K562 (cell line): Measurements from ENCODE around the gene PPT2. TPM values are rescaled to one million over a fixed set of nuclear protein-coding genes. Genes with fewer than 3 reads are reported as not detected.

ENCODE experiments used
- C11orf30 ChIP-seq: fragments of 450-650 bp; IDR thresholded peaks from 2 replicates; pipeline ENCODE4 v1.6.1; 2016; ENCODE audit warnings: low read depth, mild to moderate bottlenecking
- CBX3 ChIP-seq, 2 experiments: IDR thresholded peaks; 1 replicate in 1 of 2; 2 replicates in 1 of 2; pipeline ENCODE4 v1.6.1; 2012; ENCODE audit warnings: inconsistent platforms in 2 of 2, low read length in 2 of 2, borderline replicate concordance in 1 of 2, control low read depth in 1 of 2
- CEBPB ChIP-seq: fragments of 450-650 bp; IDR thresholded peaks from 2 replicates; pipeline ENCODE4 v1.6.1; 2016; ENCODE audit warnings: missing genetic modification characterization, missing compliant biosample characterization
- CEBPG ChIP-seq, 3 experiments: fragments of 200-800 bp in 1 of 3; sonication (Bioruptor generic) in 1 of 3; sonication (generic) in 1 of 3; formaldehyde crosslinking in 1 of 3; IDR thresholded peaks in 2 of 3; conservative IDR thresholded peaks in 1 of 3; 2 replicates each; pipeline versions ENCODE4 v1.6.1 to v1.8.0; 2016 to 2022; ENCODE audit warnings: missing compliant biosample characterization in 2 of 3, missing genetic modification characterization in 2 of 3, mild to moderate bottlenecking in 1 of 3, missing genetic modification reagents in 1 of 3
- FOXA3 ChIP-seq, 2 experiments: fragments of 450-650 bp in 1 of 2; sonication (generic) in 1 of 2; formaldehyde crosslinking; IDR thresholded peaks in 1 of 2; conservative IDR thresholded peaks in 1 of 2; 2 replicates each; pipeline versions ENCODE4 v1.4.0 to v1.8.0; 2020 to 2022; ENCODE audit warnings: mild to moderate bottlenecking in 2 of 2, missing genetic modification reagents in 1 of 2
- LEF1 ChIP-seq: fragments of 450-650 bp; IDR thresholded peaks from 2 replicates; pipeline ENCODE4 v1.6.1; 2016; ENCODE audit warnings: mild to moderate bottlenecking
- MAZ ChIP-seq, 2 experiments: fragments of 450-650 bp in 1 of 2; sonication (generic) in 1 of 2; formaldehyde crosslinking; IDR thresholded peaks in 1 of 2; conservative IDR thresholded peaks in 1 of 2; 2 replicates each; pipeline versions ENCODE4 v1.4.0 to v1.5.0; 2020; ENCODE audit warnings: mild to moderate bottlenecking in 1 of 2, missing genetic modification reagents in 1 of 2
- NFE2 ChIP-seq: IDR thresholded peaks from 2 replicates; pipeline ENCODE4 v1.6.1; 2014; ENCODE audit warnings: antibody characterized with exemption, low read depth
- POLR2G ChIP-seq: fragments of 200-400 bp; formaldehyde crosslinking; IDR thresholded peaks from 2 replicates; pipeline ENCODE4 v1.6.1; 2017; ENCODE audit warnings: low read depth, mild to moderate bottlenecking, antibody characterized with exemption, low read length, moderate library complexity
- POLR2H ChIP-seq: IDR thresholded peaks from 2 replicates; pipeline ENCODE4 v1.6.1; 2016; ENCODE audit warnings: missing genetic modification characterization, low read depth, mild to moderate bottlenecking, control low read depth, missing compliant biosample characterization, moderate library complexity
- RHOXF2B ChIP-seq: fragments of 250-450 bp; sonication (Bioruptor Pico); conservative IDR thresholded peaks from 2 replicates; pipeline ENCODE4 v1.5.1; 2021
- RNF2 ChIP-seq: sonication (generic); IDR thresholded peaks from 2 replicates; pipeline ENCODE4 v1.6.1; 2016
- SETDB1 ChIP-seq: IDR thresholded peaks from one replicate; pipeline ENCODE4 v1.6.1; 2012; ENCODE audit warnings: low read length, control low read depth, inconsistent platforms
- SUPT5H ChIP-seq: fragments of 450-650 bp; IDR thresholded peaks from 2 replicates; pipeline ENCODE4 v1.6.1; 2016
- ZNF407 ChIP-seq: fragments of 450-650 bp; IDR thresholded peaks from 2 replicates; pipeline ENCODE4 v1.6.1; 2016; ENCODE audit warnings: low read depth
- ZNF449 ChIP-seq: fragments of 250-450 bp; sonication (Bioruptor Pico); IDR thresholded peaks from 2 replicates; pipeline ENCODE4 v1.8.0; 2022; ENCODE audit warnings: moderate library complexity, mild to moderate bottlenecking, inconsistent platforms
- ZNF57 ChIP-seq: fragments of 450-650 bp; formaldehyde crosslinking; IDR thresholded peaks from 2 replicates; pipeline ENCODE4 v1.4.0; 2020; ENCODE audit warnings: mild to moderate bottlenecking, moderate library complexity
- polyA plus RNA-seq, 8 experiments: library from polyadenylated mRNA; depleted of rRNA in 4 of 8; stranded (reverse) in 5 of 8; unstranded in 3 of 8; fragments of >200 nt; fragmentation: Nextera tagmentation in 2 of 8; fragmentation: Illumina TruSeq in 1 of 8; extraction: Ambion mirVana in 2 of 8; extraction: Trizol in 1 of 8; gene quantifications; 2 replicates each; pipeline versions ENCODE4 v1.2.1 to v1.2.3, GENCODE V29; 2011 to 2014; ENCODE audit warnings: inconsistent platforms in 1 of 8, missing spikeins in 1 of 8
- total RNA-seq, 7 experiments: library from RNA; depleted of rRNA in 6 of 7; stranded (reverse); fragments of >200 nt in 6 of 7; fragmentation: Illumina TruSeq in 2 of 7; extraction: Trizol in 2 of 7; gene quantifications; 2 replicates each; pipeline versions ENCODE4 v1.2.1 to v1.2.3, GENCODE V29; 2011 to 2021; ENCODE audit warnings: low replicate concordance in 1 of 7
- TF ChIP-seq, protein P1 (sequence below): fragments of 250-450 bp; sonication (Bioruptor Pico); IDR thresholded peaks from 2 replicates; pipeline ENCODE4 v1.5.0; 2021

PPT2 gene
- total and polyA plus RNA-seq, 9 of the 15 experiments (the other 6 are each of a cell fraction or from before 2014, with no cell fraction given): 27.4 to 98.8 (median 69.9) TPM

- no peak for TF ChIP-seq ZNF407
- TF ChIP-seq C11orf30: peak; percentile 47
- TF ChIP-seq ZNF57 (CRISPR knock-in tag): no peak
- peak; percentile 66; the same call in 1 of the 2 replicates for TF ChIP-seq RHOXF2B (CRISPR knock-in tag)
- no peak for TF ChIP-seq ZNF449 (CRISPR knock-in tag)
- TF ChIP-seq CBX3 (IDR thresholded peaks at IDR 0.05; ENCODE audit: borderline replicate concordance in 1 of 2, low read length in 2 of 2): no peak
- TF ChIP-seq POLR2H (tag): no peak
- TF ChIP-seq SUPT5H: peak; percentile 76
- no peak for TF ChIP-seq NFE2
- TF ChIP-seq, protein P1, sequence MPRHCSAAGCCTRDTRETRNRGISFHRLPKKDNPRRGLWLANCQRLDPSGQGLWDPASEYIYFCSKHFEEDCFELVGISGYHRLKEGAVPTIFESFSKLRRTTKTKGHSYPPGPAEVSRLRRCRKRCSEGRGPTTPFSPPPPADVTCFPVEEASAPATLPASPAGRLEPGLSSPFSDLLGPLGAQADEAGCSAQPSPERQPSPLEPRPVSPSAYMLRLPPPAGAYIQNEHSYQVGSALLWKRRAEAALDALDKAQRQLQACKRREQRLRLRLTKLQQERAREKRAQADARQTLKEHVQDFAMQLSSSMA (CRISPR knock-in tag): no peak
- peak; percentile 91; the same call in 1 of the 2 replicates for TF ChIP-seq LEF1
- TF ChIP-seq SETDB1: no peak
- TF ChIP-seq MAZ (CRISPR knock-in tag; conservative IDR thresholded peaks at IDR 0.05 in 1 of 2, IDR thresholded peaks at IDR 0.05 in 1 of 2): peak; percentile 75 to 90; a peak in 3 of 4 replicates
- no peak for TF ChIP-seq CEBPB (tag)
- no peak for TF ChIP-seq POLR2G
- no peak for TF ChIP-seq CEBPG (CRISPR knock-in tag; IDR thresholded peaks at IDR 0.05)
- no peak for TF ChIP-seq CEBPG (tag; conservative IDR thresholded peaks at IDR 0.05 in 1 of 2, IDR thresholded peaks at IDR 0.05 in 1 of 2)
- peak in 1 of 2 experiments; percentile 80; a peak in 2 of 4 replicates for TF ChIP-seq FOXA3 (CRISPR knock-in tag; conservative IDR thresholded peaks at IDR 0.05 in 1 of 2, IDR thresholded peaks at IDR 0.05 in 1 of 2)
- peak; percentile 91; the same call in 1 of the 2 replicates for TF ChIP-seq RNF2
Observed at GRCh38 chr6:32192608-32193039, 38.7 kb downstream of the PPT2 start, which contains the start of gene GPSM3 (continued).
